RPMI7951 (cell line): ENCODE data around the gene C5orf58. TPM values are rescaled to one million over a fixed set of nuclear protein-coding genes. Genes with fewer than 3 reads are reported as not detected.
A peak's percentile ranks its signal among the peaks of the same experiment; 100 is the strongest.

ENCODE experiments used
- DNase-seq: peaks from one replicate; pipeline ENCODE4 v3.0.0-alpha.2; 2012; ENCODE audit warnings: low read depth
- total RNA-seq: library from RNA; depleted of rRNA; stranded (reverse); fragments of >200 nt; shearing (Covaris generic); gene quantifications from 2 replicates; pipeline ENCODE4 v1.2.3, GENCODE V29; 2014; rRNA removed

Gene C5orf58, protein sequence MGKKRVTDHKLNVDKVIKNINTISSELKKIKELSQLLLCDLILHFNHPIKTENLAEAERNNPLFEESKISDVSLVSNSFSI
- total RNA-seq = 0.68 TPM in 1 of 2 replicates, not detected in the other

DNA sequence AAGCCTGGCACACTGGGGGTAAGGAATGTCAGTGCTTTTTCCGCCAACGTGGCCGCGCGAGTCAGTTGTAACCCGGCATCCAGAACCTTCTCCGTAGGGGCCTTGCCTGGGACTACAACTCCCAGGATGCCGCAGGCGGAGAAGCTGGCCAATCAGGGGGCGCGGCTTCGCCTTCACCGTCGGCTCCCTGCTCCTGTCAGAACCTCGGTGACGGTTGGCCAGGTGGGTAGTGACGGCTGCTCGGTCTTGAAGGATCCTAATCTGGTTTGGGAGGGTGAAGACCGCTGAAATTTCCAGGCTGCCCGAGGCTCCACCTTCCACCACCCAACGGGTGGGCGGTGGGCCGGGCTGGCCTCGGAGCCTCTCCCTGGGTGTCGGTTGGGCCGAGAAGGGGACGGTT, at the start of gene C5orf58:
Gene C5orf58 (plus strand): TSS at position 200 of the 400 bp plus-strand sequence. CDS start 1,992 bp downstream, outside the sequence.
- no peak for DNase-seq

DNA sequence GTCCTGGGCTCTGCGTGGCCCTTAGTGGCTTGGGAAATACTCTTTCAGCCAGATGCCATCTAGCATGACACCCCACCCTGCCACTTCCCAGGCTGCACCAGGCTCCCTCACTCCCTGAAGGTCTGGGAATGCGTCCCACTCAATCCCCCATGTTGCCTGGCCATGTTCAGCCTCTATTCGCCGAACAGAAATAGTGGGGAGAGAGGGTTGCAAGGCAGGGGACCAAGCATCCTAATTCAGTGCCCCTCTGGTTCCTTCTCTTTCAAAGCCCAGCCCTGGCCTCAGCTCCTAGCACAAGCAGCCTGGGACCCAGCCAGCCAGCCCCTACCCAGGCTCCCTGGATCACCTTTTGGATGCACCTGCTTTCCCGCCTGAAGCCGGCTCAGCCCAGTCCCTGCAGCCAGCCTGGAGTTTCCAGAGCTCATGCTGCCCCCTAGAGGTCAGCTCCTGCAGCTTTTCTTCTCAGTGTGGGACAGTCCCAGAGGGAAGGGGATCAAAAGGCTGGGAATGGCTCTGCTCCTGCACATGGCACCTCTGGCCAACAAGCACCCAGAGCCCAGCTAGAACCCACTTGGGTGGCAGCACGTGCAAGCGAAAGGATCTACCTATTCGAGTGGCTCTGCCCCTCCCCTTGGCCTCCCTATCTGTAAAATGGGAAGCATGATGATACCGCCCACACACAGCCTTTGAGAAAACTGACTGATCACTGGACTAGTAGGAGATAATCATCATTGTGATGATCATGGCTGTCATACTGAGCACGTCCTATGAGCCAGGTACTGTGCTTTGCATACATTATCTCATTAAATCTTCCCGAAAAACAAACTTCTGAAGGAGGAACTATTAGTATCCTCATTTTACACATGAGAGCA, 48.7 kb upstream of the C5orf58 start:
- DNase-seq = peak; percentile 42

DNA sequence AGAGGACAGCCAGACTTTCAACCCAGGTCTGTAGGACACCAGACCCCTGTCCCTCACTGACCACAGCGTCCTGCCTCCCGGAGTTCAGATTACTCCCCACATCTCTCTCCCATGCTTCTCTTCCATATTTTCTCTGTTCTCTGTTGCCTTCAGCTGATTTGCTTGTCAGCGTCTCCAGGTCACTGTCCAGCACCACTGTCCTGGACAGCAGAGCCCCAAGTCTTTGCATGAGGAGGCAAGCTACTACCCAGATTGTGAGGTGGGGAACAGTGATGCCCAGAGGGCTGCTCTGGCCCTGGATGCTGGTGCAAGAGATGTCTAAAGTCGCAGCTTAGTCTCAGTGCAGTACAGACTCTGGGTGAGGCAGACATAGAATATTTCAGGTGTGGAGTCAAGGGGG, 48.0 kb upstream of the C5orf58 start:
- no peak for DNase-seq

DNA sequence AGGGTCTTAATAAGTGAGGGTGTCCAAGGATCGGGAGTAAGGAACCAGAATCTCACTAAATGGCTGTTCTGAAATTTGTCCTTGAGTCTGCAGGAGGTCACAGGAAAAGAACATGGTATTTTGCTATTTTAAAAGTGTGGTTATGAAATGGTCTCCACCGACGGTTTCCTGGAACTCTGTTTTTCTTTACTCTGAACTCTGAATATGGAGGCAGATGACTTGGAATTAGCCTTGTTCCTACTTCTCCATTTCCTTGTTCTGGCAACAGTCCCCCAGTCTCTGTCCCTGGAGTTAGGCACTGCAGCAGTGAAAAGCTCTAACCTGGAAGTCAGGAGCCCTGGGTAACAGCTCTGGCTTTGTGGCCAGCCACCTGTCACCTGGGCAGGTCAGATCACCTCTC, 46.6 kb upstream of the C5orf58 start:
- no peak for DNase-seq

DNA sequence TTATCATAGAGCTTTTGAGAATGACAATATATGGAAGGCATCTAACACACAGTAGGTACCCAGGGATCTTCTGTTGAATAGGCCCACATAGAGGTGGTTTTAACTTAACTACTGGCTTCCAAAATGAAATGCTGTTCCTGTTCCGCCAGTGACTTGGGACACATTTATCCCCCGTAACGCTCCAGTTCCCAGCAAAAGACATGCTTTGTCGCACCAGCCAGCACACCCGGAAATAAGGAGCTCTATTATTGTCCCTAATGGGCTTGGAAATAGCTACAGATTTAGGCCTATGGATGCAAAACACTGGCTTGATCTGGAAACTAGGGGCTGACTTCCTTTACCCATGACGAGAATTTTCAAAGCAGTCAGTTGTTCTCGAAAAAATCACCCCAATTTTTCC, 45.9 kb upstream of the C5orf58 start:
- no peak for DNase-seq

DNA sequence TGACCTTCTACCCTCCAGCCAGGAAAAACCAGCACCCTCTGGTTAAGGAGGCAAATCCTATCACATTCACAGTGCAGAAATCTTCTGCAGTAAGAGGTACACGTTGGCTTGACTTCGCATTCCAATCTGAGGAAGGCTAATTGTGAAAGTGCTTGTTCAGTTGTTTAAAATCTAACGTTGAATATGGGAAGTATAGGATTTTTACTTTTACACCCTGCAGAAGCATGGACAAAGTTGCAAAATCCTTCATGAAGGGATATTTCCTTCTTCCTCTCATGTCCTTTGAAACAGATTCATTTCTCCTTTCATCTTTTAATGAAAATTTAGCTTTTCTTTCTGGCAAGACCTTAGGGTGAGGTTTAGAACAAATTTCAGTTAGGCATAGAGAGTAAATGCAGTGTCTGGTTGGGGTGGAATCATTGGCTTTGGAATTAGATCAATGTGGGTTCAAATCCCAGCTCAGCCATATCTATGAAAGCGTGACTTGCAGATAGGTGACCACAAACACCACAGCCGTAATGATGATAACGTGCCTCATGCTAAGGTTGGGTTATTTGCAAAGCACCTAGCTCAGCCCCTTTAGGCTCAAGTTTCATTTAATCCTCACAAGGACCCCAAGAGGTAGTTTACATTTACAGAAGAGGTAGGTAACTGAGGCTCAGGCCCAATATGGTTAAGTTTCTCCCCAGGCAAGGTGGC, 42.2 kb upstream of the C5orf58 start:
- DNase-seq = no peak

DNA sequence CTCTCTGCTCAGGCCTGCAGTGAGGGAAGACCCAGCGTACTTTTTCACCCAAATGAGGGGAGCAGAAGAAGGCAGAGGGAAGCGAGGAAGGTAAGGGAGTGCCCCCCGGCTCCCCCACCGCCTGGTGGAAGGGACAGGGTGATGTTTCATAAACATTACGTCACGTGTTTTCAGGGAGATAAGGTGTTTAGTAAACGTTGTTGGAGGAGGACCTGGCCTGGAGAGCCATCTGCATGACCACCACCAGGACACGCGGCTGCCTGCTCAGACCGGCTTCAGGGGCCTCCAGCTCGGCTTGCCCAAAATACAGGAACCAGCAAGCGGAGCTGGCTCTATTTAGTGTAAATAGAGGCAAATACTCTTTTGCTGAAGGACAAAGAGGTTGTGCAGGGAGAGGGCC, 40.0 kb upstream of the C5orf58 start:
- DNase-seq = no peak

DNA sequence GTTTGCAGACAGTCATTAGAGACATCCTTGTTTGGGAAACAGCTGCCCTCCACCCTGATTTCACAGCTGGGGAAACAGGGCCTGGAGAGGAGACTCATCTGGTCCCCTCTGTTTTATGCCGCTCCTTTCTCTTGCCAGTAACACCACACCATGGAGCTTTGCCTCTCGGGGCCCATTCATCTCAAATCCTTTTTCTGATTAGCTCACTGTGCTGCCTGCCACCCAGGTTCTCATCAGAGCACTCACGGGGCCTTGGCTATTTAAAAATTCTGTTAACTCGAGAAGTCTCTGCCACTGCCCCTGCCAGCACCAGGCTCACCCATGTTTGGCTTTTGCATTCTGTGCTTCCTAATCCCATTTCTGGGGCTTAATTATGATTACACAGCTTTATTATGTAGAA, 36.8 kb upstream of the C5orf58 start:
- no peak for DNase-seq

DNA sequence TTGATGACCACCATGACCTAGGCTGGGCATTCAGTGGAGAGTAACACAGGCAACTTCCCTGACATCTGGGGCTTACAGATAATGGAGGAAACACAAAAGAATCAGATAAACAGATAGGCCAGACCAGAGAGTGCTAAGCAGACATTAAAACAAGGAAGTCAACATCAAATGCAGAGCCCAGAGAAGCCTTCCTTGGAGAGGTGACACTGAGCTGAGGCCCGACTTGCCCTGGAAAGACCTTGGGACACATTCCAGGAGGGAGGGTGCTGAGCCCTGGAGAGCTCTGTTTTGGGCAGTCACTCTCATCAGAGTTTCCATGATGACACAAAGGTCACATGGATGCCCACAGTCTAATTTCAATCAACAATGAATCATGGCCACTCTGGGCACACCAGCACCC, 31.9 kb upstream of the C5orf58 start:
- DNase-seq = no peak

DNA sequence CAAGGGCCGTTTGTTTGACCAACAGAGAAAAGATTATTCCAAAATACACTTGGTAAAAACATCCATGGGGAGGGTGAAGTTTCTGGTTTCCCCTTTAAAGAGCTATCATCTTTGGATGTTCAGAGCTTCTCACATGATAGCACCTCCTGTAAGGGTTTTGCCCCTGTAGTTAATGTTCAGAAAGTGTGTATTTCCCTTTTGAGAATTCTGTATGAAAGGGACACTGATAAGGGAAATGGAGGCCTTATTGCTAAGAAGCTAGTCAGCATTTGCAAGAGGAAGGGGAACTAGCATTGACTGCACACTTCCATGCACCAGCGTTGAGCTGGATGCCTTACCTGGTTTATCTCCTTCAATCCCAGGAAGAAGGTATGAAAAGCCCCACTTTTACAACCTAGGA, 31.5 kb upstream of the C5orf58 start:
- DNase-seq = no peak

DNA sequence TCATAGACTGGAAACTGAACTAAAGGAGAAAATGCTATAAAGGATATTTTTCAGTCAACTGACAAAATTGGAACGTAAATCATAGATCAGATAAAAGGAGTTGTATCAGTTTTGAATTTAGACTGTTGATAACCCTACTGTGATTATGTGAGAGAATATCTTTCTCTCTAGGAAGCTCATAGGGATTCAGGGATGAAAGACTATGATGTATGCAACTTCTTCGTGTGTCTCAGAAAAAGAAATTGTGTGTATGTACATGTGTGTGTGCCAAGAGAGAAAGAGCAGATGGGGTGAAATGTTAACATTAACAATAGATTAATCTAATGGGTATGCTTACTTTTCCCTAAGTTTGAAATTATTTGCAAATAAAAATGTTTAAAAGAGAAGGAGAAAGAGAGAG, 30.7 kb upstream of the C5orf58 start:
- no peak for DNase-seq

DNA sequence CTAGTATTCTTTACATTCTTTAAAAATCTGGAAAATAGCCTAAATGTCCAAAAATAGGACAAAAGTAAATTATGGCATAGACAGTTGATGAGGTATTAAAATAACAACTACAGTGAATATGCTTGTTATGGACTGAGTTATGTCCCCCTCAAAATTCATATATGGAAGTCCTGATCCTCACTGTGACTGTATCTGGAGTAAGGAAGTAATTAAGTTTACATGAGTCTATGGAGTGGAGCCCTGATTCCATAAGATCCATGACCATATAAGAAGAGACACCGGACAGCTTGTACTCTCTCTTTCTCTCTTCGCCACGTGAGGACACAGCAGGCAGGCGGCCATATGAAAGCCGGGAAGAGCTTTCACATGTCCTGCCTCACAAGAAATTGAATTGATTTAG, 28.6 kb upstream of the C5orf58 start:
- no peak for DNase-seq

DNA sequence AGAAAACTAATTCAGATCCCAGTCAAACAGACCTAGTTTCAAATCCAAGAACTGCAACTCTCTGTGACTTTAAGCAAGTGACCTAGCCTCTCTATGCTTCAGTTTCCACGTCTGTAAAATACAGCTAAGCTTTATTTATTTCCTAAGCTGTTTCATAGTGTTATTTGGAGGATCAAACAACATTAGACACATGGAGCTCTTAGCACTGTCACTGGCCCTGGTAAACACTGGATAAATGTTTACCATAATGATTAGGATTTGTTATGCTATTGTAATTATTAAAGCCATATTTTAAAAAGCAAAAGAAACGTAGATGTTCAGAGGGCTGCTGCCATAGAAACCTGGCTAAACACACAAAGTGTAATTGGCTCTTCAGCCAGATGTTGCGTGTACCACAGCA, 26.6 kb upstream of the C5orf58 start:
- DNase-seq = no peak

DNA sequence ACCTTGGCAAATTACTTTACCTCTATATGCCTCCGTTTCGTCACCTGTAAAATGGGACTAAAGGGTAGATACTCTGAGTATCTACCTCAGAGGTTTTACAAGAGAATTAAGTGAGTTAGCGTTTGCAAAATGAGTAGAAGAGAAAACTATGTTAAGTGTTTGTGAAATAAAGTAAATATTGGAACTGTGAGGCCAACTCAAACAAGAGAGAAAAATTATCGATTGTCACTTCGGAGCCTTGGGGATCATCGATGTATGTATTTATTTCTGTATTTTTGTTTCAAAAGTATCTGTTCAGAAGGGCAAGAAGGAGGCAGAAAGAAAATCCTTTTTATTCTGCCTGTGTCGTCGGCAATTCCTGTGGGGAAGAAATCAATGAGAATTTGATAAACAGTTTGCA, 25.8 kb upstream of the C5orf58 start:
- DNase-seq = no peak

DNA sequence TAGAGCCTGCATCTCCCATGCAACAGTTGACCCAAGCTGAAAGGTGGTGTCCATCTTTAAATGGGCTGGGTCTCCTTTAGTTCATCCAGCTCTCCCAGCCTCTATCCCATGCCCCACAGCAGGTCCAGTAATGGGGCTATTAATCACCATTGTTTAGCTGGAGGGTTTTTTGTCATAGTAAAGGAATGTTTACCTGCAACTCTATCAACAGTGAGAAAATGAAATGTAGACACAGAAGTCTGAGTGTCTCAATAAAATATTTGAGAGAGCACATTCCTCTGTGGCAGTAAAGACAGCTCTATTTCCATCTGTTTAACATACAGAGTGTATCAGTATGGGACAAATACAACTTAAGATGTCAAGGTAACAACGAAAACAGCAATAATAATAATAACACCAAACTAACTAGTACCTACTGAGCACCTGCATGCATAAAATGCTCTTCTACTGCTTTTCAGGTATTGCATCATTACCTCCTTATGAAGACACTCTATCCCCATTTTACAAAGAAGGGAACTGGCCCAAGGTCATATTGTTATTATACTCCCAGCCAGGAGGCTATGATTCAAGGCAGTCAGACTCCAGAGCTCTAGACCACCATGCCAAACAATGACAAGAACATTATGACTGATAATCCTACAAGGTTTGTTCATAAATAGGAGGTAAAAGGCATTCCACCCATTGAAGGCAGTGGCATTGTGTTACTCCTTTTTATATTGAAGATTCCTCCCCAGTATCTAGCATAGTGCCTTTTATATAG, 21.0 kb upstream of the C5orf58 start:
- no peak for DNase-seq

DNA sequence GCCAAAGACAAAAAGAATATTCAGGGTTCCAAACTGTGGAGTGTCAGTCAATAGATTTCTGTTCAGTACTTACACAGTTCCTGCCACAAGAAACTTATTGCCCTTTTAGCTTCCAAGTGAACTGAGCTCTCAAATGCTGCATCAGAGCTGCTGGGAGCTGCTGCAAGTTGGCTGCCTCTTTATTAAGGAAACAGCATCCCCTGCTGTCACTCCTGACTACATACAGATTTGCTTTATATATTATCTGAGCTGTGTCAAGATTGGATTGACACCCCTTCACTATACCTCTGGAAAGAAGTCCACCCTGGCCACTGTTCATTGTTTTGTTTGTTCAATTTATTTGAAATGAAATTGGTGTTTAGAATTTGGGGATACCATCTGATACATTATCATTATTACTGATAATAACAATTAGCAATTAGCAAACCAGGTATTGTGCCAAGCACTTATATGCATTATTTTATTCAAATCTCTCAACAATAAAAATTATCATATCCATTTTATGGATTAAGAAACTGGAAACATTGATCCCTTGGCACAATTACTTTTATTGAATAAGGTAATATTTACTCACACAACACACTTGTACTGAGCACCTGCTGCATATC, 16.4 kb upstream of the C5orf58 start:
- DNase-seq = peak; percentile 57

DNA sequence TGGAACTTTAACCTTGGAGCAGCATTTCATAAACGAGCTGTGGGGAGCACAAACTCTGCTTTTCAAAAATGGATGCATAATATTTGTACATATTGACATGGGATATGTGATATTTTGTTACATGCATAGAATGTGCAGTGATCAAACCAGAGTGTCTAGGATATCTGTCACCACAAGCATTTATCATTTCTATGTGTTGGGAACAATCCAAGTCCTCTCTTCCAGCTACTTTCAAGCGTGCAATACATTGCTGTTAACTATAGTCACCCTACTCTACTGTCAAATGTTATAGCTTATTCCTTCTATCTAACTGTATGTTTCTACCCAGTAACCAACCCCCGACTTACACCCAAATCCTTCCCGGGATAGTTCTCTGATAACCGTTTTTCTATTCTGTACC, 15.0 kb upstream of the C5orf58 start:
- no peak for DNase-seq

DNA sequence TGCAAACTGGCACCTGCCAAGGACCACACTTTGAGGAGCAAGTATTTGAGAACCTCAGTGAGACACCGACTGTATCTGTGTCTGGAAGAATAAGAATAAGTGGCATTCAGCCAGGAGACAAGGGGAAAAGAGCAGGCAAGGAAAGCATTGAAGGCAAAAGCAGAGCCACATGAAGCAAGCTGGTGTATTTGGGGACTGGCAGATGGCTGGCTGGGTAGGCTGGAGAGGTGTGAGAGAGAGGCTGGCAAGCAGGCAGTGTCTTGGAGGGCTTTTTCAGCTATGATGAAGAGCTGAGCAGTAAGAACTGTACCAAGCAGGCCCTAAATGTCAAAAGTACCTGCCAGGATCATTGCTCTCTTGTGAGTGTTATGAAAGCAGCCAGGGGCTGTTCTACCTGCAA, 14.1 kb upstream of the C5orf58 start:
- DNase-seq = no peak

DNA sequence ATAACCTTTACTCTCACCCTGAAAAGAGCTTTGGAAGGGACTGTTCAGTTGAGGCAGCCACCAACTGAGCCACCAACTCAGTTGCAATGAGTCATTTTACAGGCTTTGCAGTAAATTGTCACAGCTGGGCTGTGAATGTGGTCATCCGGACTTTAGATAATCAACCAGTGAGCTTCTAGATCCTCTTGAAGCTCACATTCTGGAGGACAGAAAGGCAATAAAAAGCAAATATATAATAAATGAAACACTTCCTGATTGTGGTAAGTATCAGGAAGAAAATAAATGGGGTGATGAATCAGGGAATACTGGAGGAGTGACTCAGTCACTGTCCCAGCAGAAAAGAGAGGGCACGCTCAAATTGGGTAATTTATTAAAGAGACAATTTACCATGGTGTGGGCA, 13.2 kb upstream of the C5orf58 start:
- peak; percentile 76 for DNase-seq

DNA sequence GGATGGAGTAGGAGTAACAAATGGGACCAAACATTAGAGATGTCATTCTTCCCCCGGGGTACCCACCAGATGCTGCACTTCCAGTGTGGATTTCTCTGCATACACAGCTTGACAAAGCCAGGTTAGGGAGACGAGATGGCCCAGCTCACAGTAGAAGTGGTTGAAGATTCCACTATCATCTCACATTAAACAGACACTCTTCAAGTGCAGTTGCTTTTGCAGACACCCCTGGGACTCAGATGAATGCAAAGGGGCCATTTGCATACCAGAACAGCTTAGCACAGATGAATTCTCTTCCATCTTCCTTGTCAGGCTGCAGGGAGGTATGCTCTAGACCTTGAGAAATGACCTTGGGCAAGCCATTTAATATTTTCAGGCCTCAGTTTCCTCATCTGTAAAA, 12.6 kb upstream of the C5orf58 start:
- DNase-seq = no peak

DNA sequence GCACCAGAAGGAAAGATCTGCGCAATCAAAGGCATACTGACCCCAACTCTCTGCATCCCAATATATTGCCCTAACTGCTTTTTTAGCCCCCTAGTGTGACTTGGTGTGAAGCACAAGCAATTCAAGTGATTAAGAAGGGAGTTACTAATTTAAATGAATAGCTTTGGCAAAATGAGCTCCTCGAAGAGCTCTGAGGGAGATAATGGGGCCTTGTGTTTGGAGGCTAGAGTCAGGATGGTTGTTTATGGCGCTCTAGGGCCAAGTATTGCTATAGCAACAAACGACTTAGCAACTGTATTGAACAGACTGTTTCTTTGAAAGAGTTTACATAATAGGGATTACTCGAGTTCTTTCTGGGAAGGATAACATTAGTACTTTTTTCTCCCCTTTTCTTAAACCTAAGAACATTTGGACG, 11.5 kb upstream of the C5orf58 start:
- DNase-seq = peak; percentile 45

DNA sequence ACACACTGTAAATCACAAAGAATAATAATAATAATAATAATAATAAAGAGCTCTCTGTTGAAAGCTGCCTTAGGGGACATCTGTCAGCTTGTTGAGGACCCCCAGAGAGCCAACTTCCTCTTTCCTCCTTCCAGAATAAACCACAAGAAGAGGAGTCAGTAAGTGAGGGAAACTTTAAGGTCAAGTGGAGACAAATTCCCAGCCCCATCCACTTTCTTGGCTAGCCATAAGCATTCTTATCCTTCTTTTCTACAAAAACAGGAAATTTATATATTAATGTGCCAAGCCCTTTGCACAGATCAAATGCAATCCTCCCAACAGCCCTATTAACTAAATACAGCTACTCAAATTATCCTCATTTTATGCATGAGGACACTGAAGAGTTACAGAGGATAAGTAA, 9.4 kb upstream of the C5orf58 start:
- peak; percentile 14 for DNase-seq
